Activated T-helper 1 cell treated with Interleukin-2 at 50 U/mL for 16 hours (primary cell): ENCODE measurements around the gene SHB.
"Not testable (repeated sequence)": the region's sequence is repeated elsewhere in the genome, so short reads cannot be mapped to it uniquely, and the experiment has no call there.

ENCODE experiments used
- DNase-seq: peaks from one replicate; pipeline ENCODE4 v3.0.0-alpha.2; 2020; ENCODE audit warnings: low read depth

Gene SHB

GRCh38 chr9:37917801-37918664 lies 151.0 kb downstream of the SHB start:
- no peak for DNase-seq

GRCh38 chr9:37917313-37917731 lies 151.7 kb downstream of the SHB start:
- no peak for DNase-seq

GRCh38 chr9:37916471-37917312 lies 152.3 kb downstream of the SHB start:
- DNase-seq: no peak

GRCh38 chr9:37915911-37916470 lies 153.0 kb downstream of the SHB start:
- DNase-seq: no peak

GRCh38 chr9:37914701-37915358 lies 154.2 kb downstream of the SHB start:
- no peak for DNase-seq

GRCh38 chr9:37914154-37914551 lies 154.9 kb downstream of the SHB start:
- DNase-seq: no peak

GRCh38 chr9:37913480-37914153 lies 155.4 kb downstream of the SHB start:
- peak; percentile 66 for DNase-seq

GRCh38 chr9:37911271-37911681 lies 157.8 kb downstream of the SHB start:
- DNase-seq: no peak

GRCh38 chr9:37910271-37910670 lies 158.8 kb downstream of the SHB start:
- DNase-seq: no peak

- not testable (repeated sequence) for DNase-seq
These were observed 159.2 kb downstream of the SHB start for GRCh38 chr9:37909836-37910235.

GRCh38 chr9:37909326-37909725 lies 159.7 kb downstream of the SHB start:
- no peak for DNase-seq

- DNase-seq: no peak
These were observed 160.3 kb downstream of the SHB start for GRCh38 chr9:37908698-37909186.

- no peak for DNase-seq
These were observed 160.7 kb downstream of the SHB start for GRCh38 chr9:37908283-37908682.

- DNase-seq: no peak
These were observed 162.5 kb downstream of the SHB start for GRCh38 chr9:37906312-37907239.

- DNase-seq: no peak
These were observed 163.3 kb downstream of the SHB start for GRCh38 chr9:37905776-37906175.

GRCh38 chr9:37905131-37905505 lies 163.9 kb downstream of the SHB start:
- DNase-seq: no peak

- DNase-seq: no peak
These were observed 164.4 kb downstream of the SHB start for GRCh38 chr9:37904445-37905130.

- peak; percentile 92 for DNase-seq
These were observed 165.2 kb downstream of the SHB start, which contains the start of gene SLC25A51 for GRCh38 chr9:37903647-37904444. TSS of gene SLC25A51 (minus strand) at chr9:37904127. CDS start at chr9:37888550, 15,577 bp downstream.
